Activated CD8-positive, alpha-beta T cell treated with anti-CD3 and anti-CD28 coated beads, Interleukin-2, amount 10 ng/mL, durations not matched to agents 7 days and 5 days (primary cell): ENCODE results near the gene COL6A1. TPM values are rescaled to one million over a fixed set of nuclear protein-coding genes. Genes with fewer than 3 reads are reported as not detected.

Experiments
- ATAC-seq: fragments of 150-1000 bp; cut with Tn5 transposase; one replicate; pipeline ENCODE4 v1.10.0; 2021; ENCODE audit warnings: moderate library complexity
- CTCF ChIA-PET: fragments of 350-600 bp; sonication (Branson Sonifier 250); formaldehyde crosslinking; loops from one replicate; lab custom pipeline; 2021; ENCODE audit warnings: antibody characterized with exemption; lab: Charles Lee
- POLR2A ChIA-PET: fragments of 350-600 bp; sonication (Branson Sonifier 250); formaldehyde crosslinking; loops from one replicate; lab custom pipeline; 2021; ENCODE audit warnings: antibody characterized with exemption; lab: Charles Lee
- DNase-seq: peaks from one replicate; pipeline ENCODE4 v3.0.0-alpha.2; 2020
- H3K27ac Mint-ChIP-seq: one replicate; pipeline ENCODE4 v1.8.0; 2021; ENCODE audit warnings: mild to moderate bottlenecking, mixed read lengths
- H3K27me3 Mint-ChIP-seq: one replicate; pipeline ENCODE4 v1.8.0; 2021; ENCODE audit warnings: low read depth, mixed read lengths
- H3K36me3 Mint-ChIP-seq: one replicate; pipeline ENCODE4 v1.8.0; 2021; ENCODE audit warnings: low read depth, mixed read lengths
- H3K4me1 Mint-ChIP-seq: one replicate; pipeline ENCODE4 v1.8.0; 2021; ENCODE audit warnings: low read depth, mixed read lengths
- H3K4me3 Mint-ChIP-seq: one replicate; pipeline ENCODE4 v1.8.0; 2021; ENCODE audit warnings: mild to moderate bottlenecking, mixed read lengths
- H3K9me3 Mint-ChIP-seq: one replicate; pipeline ENCODE4 v1.8.0; 2022; ENCODE audit warnings: mixed read lengths; ENCODE audit not compliant: insufficient read depth
- total RNA-seq, 2 experiments: library from RNA; stranded (reverse); gene quantifications; one replicate each; pipeline ENCODE4 v1.2.3, GENCODE V29; 2021

Gene COL6A1
- total RNA-seq, 2 experiments from 2014 or later, result 0.26 to 0.42 TPM

GRCh38 chr21:45979651-45980050, 1.9 kb upstream of the COL6A1 start:
- H3K4me3 Mint-ChIP-seq, result no peak overlapping the region
- H3K9me3 Mint-ChIP-seq, result no peaks in the 10 kb centered on the region
- no peaks in the 10 kb centered on the region for H3K36me3 Mint-ChIP-seq
- ATAC-seq, result no peak
- H3K4me1 Mint-ChIP-seq, result peaks cover 14% of the 10 kb centered on the region
- H3K27me3 Mint-ChIP-seq, result peaks cover 17% of the 10 kb centered on the region
- no peak for DNase-seq
- no peak overlapping the region for H3K27ac Mint-ChIP-seq
- POLR2A ChIA-PET, result no interaction called here
- CTCF ChIA-PET, result interaction anchor here (1.0 kb wide), 1 partner anchor 164 kb away, joined by 3 read pairs; no protein-coding TSS in a partner anchor

- Mint-ChIP-seq H3K4me3 (no peak overlapping the region), H3K36me3 (no peaks in the 10 kb centered on the region), H3K9me3 (no peaks in the 10 kb centered on the region), H3K27me3 (peaks cover 15% of the 10 kb centered on the region), H3K27ac (no peak overlapping the region), H3K4me1 (peaks cover 11% of the 10 kb centered on the region)
- ATAC-seq (no peak), DNase-seq (no peak)
- ChIA-PET POLR2A (no interaction called here), CTCF (interaction anchor here (1.0 kb wide), 1 partner anchor 163 kb away, joined by 3 read pairs; no protein-coding TSS in a partner anchor)
Measured at GRCh38 chr21:45980271-45980670, 1.3 kb upstream of the COL6A1 start.

GRCh38 chr21:45980697-45981096, 873 bp upstream of the COL6A1 start:
- peaks cover 7% of the 10 kb centered on the region for H3K4me1 Mint-ChIP-seq
- CTCF ChIA-PET, result interaction anchor here (1.0 kb wide), 2 partner anchors 8 to 9 kb away, joined by 3 to 4 read pairs; no protein-coding TSS in a partner anchor
- no peak for ATAC-seq
- H3K4me3 Mint-ChIP-seq, result no peak overlapping the region
- no peaks in the 10 kb centered on the region for H3K9me3 Mint-ChIP-seq
- peaks cover 11% of the 10 kb centered on the region for H3K27me3 Mint-ChIP-seq
- H3K36me3 Mint-ChIP-seq, result no peaks in the 10 kb centered on the region
- DNase-seq, result no peak
- POLR2A ChIA-PET, result no interaction called here
- H3K27ac Mint-ChIP-seq, result no peak overlapping the region

GRCh38 chr21:45982092-45982757, 655 bp downstream of the COL6A1 start:
- H3K36me3 Mint-ChIP-seq, result no peaks in the 10 kb centered on the region
- ATAC-seq, result peak; percentile 18
- POLR2A ChIA-PET, result interaction anchor here (0.5 to 0.6 kb wide), 2 partner anchors 323 to 357 kb away, joined by 3 to 4 read pairs; no protein-coding TSS in a partner anchor

GRCh38 chr21:45982758-45983648, 1.4 kb downstream of the COL6A1 start:
- ChIA-PET POLR2A (no interaction called here), CTCF (no interaction called here)
- Mint-ChIP-seq H3K4me3 (no peak overlapping the region), H3K4me1 (peaks cover 6% of the 10 kb centered on the region), H3K27me3 (peaks cover 5% of the 10 kb centered on the region), H3K9me3 (no peaks in the 10 kb centered on the region), H3K36me3 (no peaks in the 10 kb centered on the region), H3K27ac (no peak overlapping the region)
- DNase-seq (no peak), ATAC-seq (no peak)

More at GRCh38 chr21:45982092-45982757, 655 bp downstream of the COL6A1 start:
- CTCF ChIA-PET, result no interaction called here
- Mint-ChIP-seq H3K4me3 (no peak overlapping the region), H3K4me1 (peaks cover 6% of the 10 kb centered on the region), H3K9me3 (no peaks in the 10 kb centered on the region), H3K27ac (no peak overlapping the region), H3K27me3 (peaks cover 5% of the 10 kb centered on the region)
- DNase-seq, result no peak

GRCh38 chr21:45983649-45983965, 2.0 kb downstream of the COL6A1 start:
- Mint-ChIP-seq H3K27me3 (peaks cover 3% of the 10 kb centered on the region), H3K27ac (no peak overlapping the region), H3K4me1 (peaks cover 6% of the 10 kb centered on the region), H3K36me3 (no peaks in the 10 kb centered on the region), H3K4me3 (no peak overlapping the region), H3K9me3 (no peaks in the 10 kb centered on the region)
- DNase-seq, result no peak
- ATAC-seq, result no peak
- ChIA-PET POLR2A (no interaction called here), CTCF (no interaction called here)

GRCh38 chr21:45983981-45984551, 2.5 kb downstream of the COL6A1 start:
- Mint-ChIP-seq H3K27ac (no peak overlapping the region), H3K4me1 (peaks cover 5% of the 10 kb centered on the region), H3K27me3 (peaks cover 3% of the 10 kb centered on the region), H3K9me3 (no peaks in the 10 kb centered on the region), H3K4me3 (no peak overlapping the region), H3K36me3 (no peaks in the 10 kb centered on the region)
- CTCF ChIA-PET, result no interaction called here
- DNase-seq (no peak), ATAC-seq (no peak)
- POLR2A ChIA-PET, result no interaction called here

- peak overlapping the region; percentile 2 for H3K27ac Mint-ChIP-seq
- ATAC-seq (no peak), DNase-seq (no peak)
- peaks cover 3% of the 10 kb centered on the region for H3K27me3 Mint-ChIP-seq
- POLR2A ChIA-PET, result no interaction called here
- H3K36me3 Mint-ChIP-seq, result no peaks in the 10 kb centered on the region
- H3K9me3 Mint-ChIP-seq, result no peaks in the 10 kb centered on the region
- H3K4me3 Mint-ChIP-seq, result no peak overlapping the region
- CTCF ChIA-PET, result no interaction called here
- peaks cover 2% of the 10 kb centered on the region for H3K4me1 Mint-ChIP-seq
Measured at GRCh38 chr21:45984584-45985095, 3.1 kb downstream of the COL6A1 start.

- peaks cover 2% of the 10 kb centered on the region for H3K4me1 Mint-ChIP-seq
- CTCF ChIA-PET, result no interaction called here
- no peak for ATAC-seq
- H3K27ac Mint-ChIP-seq, result no peak overlapping the region
- DNase-seq, result no peak
- POLR2A ChIA-PET, result no interaction called here
- H3K27me3 Mint-ChIP-seq, result peaks cover 3% of the 10 kb centered on the region
- no peak overlapping the region for H3K4me3 Mint-ChIP-seq
- H3K36me3 Mint-ChIP-seq, result no peaks in the 10 kb centered on the region
- H3K9me3 Mint-ChIP-seq, result no peaks in the 10 kb centered on the region
Measured at GRCh38 chr21:45985471-45986315, 4.1 kb downstream of the COL6A1 start.

GRCh38 chr21:45986316-45987051, 4.9 kb downstream of the COL6A1 start:
- peaks cover 2% of the 10 kb centered on the region for H3K4me1 Mint-ChIP-seq
- no peak for DNase-seq
- no peak overlapping the region for H3K4me3 Mint-ChIP-seq
- H3K27ac Mint-ChIP-seq, result no peak overlapping the region
- POLR2A ChIA-PET, result no interaction called here
- no peaks in the 10 kb centered on the region for H3K36me3 Mint-ChIP-seq
- CTCF ChIA-PET, result no interaction called here
- peaks cover 3% of the 10 kb centered on the region for H3K27me3 Mint-ChIP-seq
- no peaks in the 10 kb centered on the region for H3K9me3 Mint-ChIP-seq
- ATAC-seq, result no peak
